NCI-H2196 treated with DMSO at 0.1 percent for 48 hours (cell line): ENCODE results near the gene GSTCD.
"Not testable (repeated sequence)": the region's sequence is repeated elsewhere in the genome, so short reads cannot be mapped to it uniquely, and the experiment has no call there.

Source experiments
- DNase-seq: peaks from one replicate; lab custom pipeline; 2025; ENCODE audit not compliant: unreplicated experiment; lab: John Stamatoyannopoulos, UW

GSTCD gene

GRCh38 chr4:105805501-105806120 is 97.0 kb downstream of the GSTCD start:
- no peak for DNase-seq

DNA sequence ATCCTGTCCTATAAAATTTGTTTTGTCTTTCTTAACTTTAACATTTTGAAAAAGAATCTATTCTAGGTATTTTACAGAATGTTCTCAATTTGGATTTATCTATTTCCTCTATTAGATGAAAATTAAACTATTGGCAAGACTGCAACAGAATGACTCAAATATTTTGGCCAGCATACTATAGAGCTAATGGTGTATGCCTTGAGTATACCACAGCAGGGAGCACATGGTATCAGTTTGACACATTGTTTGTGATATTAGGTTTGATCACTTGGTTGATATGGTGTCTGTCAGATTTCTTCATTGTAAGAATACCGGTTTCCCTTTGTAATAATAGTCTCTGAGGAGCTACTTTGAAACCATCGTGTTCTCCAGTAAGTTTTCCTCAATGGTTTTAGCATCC is 98.9 kb downstream of the GSTCD start:
- no peak for DNase-seq

DNA sequence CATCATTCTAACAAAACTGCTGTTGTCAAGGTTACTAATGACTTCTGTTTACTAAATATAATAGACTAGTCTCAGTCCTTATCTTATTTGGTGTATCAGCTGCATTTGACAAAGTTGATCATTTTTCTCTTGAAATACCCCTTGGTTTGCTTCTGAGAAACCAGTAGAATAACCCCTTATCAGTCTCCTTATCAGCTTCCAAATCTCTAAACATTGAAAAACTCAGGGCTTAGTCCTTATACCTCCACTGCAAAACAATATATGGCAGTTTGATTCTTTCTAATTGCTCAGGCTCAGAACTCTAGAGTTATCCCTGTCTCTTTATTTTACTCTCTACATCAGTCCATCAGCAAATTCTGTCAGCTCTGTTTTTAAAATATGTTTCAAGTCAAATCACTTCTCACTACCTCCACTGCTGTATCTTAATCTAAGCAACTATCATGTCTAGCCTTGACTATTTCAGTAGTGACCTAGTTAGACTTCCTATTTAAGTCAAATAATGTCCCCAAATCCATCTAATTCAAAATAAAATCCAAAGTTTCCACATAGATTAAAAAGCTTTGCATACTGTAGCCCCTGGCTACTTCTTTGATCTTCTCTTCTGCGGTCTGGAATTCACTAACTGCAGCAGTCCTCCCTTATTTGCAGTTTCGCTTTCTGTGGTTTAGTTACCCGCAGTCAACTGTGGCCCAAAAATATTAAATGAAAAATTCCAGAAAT is 99.6 kb downstream of the GSTCD start:
- DNase-seq: no peak

GRCh38 chr4:105808750-105809041 is 100.1 kb downstream of the GSTCD start:
- DNase-seq: no peak

DNA sequence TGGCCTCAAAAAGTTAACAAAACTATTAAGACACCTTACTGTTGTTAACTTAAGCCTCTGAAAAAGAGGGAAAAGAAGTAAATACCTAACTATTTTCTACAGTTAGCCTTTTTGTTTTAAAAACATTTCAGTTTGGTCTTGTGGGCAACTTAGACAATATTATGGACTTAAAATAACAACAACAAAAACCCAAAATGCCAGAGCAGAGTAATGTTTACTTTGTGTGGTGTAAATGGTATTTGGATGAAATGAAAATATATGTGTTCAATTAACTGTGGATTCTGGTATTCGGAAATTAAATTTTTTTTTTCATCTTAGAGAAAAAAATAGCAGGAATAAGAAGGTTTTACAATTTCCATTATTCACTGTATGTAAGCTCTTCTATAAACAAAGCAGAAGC is 107.1 kb downstream of the GSTCD start:
- DNase-seq: no peak

- no peak for DNase-seq
Observed at GRCh38 chr4:105822061-105822460, 113.5 kb downstream of the GSTCD start.

DNA sequence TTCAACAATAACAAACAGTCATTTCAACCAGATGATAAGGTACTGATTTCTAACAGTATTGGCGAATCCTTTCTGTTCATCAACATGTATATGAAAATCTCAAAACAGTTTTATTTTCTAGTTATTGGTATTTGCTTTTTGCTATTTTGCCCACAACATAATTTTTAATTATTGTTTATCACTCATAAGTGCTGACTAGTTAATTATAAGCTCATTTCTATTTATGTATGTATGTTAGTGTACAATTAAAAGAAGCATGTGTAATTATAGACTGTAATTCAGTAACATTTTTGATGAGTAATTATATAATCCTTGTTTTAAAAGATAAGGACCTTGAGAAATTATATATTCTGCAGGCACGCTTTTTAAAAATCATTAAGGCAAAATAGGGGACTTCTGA is 119.5 kb downstream of the GSTCD start:
- no peak for DNase-seq

DNA sequence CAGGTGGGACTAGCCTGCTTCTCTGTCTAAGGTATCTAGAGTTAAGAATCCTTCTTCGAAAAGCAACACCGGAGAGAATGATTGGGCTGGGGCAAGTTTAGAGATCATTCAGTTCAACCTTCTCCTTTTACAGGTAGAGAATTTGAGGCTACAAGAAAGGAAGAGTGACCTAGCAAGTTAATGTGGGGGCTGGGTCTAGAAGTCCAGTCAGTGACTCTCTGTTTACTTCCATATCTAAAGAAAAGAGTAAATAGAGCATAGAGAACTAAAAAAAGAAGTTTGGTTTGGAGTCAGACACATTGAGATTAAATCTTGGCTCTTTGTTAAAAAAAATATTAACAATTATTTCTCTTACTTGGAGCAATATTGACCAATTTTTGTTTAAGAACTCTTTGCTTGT is 122.6 kb downstream of the GSTCD start:
- no peak for DNase-seq

GRCh38 chr4:105835177-105835576 is 126.6 kb downstream of the GSTCD start:
- no peak for DNase-seq

DNA sequence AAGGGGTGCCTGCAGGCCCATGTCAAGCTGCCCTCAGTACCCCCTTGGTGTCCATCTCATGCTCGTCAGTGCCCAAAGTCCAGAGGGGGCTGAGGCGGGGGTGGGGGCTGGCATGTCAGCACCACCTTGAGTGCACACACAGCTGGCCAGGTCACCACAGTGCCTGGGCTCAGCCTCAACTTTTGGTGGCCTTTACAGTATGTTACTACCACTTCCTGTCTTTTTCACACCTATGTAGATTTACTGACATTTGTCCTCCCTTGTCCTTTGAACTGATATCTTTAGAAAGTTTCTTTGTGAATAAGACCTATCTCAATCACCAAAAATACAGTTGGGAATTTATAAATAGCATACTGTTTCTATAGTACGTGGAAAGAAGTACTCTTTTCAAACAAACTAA is 128.0 kb downstream of the GSTCD start:
- DNase-seq: no peak

GRCh38 chr4:105837037-105837436 is 128.5 kb downstream of the GSTCD start:
- DNase-seq: no peak

- DNase-seq: no peak
Observed at GRCh38 chr4:105838082-105838481, 129.5 kb downstream of the GSTCD start.

DNA sequence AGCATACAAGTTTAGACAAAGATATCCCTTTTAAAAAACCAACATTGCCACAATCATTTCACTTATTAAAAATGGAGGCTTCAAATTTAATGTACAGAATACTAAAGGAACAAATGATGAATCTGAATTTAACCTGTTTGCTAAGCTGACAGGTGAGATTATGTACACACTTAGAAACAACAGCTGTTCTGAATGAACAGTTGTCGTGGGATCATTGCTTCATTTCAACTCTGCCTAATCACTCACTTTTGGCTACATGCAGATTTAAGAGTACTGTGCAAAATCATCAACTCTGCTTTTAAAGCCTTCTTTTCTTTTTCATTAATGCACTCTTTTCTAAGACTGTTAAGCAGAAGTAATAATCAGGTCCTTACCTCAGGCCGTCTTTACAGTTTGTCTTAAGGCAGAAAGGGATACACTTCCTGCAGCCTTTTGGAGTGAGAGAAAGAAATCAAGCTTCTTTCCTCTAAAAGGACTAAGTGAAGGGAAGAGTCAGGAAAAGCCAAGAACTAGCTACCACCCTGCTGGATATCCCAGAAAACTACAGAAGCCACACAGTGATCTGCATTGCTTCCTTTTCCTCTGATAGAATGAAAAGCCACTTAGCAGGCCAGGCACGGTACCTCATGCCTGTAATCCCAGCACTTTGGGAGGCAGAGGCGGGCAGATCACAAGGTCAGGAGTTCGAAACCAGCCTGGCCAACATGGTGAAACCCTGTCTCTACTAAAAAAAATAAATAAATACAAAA is 132.0 kb downstream of the GSTCD start:
- no peak for DNase-seq

DNA sequence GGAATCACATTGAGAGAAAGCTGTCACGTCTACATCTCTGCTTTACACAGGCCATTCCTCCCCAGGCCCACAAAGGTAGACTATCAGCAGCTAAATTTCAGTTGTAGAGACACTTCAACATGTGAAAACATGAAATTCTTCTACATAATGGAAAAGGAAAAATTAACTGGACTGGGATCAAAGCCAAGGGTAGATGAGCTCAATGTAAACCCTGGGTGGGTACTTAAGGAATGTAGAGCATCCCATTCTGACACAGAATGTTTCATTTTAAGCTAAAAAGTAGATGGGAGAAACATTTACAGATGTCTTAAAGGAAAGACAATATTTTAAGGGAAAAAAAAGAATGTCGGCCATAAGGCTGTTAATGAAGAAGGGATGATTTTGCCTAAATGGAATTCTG is 135.4 kb downstream of the GSTCD start:
- DNase-seq: no peak

GRCh38 chr4:105845559-105845958 is 137.0 kb downstream of the GSTCD start:
- DNase-seq: no peak

DNA sequence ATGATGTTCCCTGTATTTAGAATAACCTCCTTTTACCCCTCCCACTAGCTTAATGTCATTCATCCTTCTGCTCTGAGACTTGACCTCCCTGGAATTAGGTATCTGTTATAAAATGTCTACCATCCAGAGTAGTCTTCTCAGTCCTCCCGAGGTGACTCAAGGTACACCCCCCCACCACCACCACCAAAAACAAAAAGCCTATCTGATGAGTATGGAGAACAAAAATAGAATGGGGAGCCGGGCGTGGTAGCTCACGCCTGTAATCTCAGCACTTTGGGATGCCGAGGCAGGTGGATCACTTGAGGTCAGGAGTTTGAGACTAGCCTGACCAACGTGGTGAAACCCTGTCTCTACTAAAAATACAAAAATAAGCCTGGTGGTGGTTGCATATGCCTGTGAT is 139.8 kb downstream of the GSTCD start:
- not testable (repeated sequence) for DNase-seq

GRCh38 chr4:105851196-105851595 is 142.6 kb downstream of the GSTCD start:
- no peak for DNase-seq

- DNase-seq: not testable (repeated sequence)
Observed at GRCh38 chr4:105852230-105852629, 143.6 kb downstream of the GSTCD start.

- no peak for DNase-seq
Observed at GRCh38 chr4:105858466-105859040, 150.0 kb downstream of the GSTCD start.

GRCh38 chr4:105859233-105859632 is 150.6 kb downstream of the GSTCD start:
- no peak for DNase-seq

- DNase-seq: no peak
Observed at GRCh38 chr4:105870963-105871362, 162.4 kb downstream of the GSTCD start.

DNA sequence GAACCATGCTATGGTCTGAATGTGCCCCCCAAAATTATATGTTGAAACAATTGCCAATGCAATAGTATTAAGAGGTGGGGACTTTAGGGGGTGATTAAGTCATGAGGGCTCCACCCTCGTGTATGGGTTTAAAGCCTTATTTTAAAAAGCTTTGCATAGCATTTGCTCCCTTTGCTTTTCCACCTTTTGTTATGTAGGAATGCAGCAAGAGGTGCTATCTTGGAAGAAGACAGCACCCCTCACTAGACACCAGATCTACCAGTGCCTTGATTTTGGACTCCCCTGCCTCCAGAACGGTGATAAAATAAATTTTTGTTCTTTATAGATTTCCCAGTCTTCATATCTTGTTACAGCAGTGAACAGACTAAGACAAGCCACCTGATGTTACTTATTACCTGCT is 163.4 kb downstream of the GSTCD start:
- no peak for DNase-seq
